GM21360 (cell line): ENCODE results near the gene SLC38A6.
A peak's percentile ranks its signal among the peaks of the same experiment; 100 is the strongest.

Experiments
- ATAC-seq: cut with Tn5 transposase; IDR thresholded peaks from one replicate; pipeline ENCODE4 v1.9.1; 2021; ENCODE audit warnings: mild to moderate bottlenecking, moderate library complexity; ENCODE audit not compliant: unreplicated experiment

Gene SLC38A6

GRCh38 chr14:60975551-60975950 is 5.5 kb upstream of the SLC38A6 start:
- no peak for ATAC-seq

DNA sequence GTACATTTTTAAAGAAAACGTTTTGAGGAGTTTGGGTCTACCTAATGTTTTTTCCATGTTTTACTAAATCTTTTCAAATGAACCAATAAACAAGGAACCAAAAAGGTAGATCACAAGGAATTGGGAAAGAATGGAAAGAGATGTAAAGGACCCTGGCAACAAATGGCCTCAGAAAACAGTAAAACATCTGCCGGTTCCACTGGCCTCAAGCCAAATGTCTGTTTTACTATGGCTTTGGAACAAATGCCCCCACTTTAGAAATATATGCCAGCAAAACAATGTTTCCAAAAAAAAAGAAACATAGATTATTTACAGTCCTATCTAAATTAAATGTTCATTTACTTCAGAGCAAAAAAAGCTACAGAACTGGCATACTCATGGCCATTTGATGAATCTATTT is 3.2 kb upstream of the SLC38A6 start:
- no peak for ATAC-seq

- ATAC-seq, result peak; percentile 7
Observed at GRCh38 chr14:60981633-60982455, 799 bp downstream of the SLC38A6 start.

GRCh38 chr14:60984196-60984595 is 3.2 kb downstream of the SLC38A6 start:
- ATAC-seq, result no peak

- ATAC-seq, result no peak
Observed at GRCh38 chr14:60986500-60986899, 5.5 kb downstream of the SLC38A6 start.

- no peak for ATAC-seq
Observed at GRCh38 chr14:60989599-60989998, 8.6 kb downstream of the SLC38A6 start.

GRCh38 chr14:60998617-60999016 is 17.6 kb downstream of the SLC38A6 start:
- ATAC-seq, result no peak

GRCh38 chr14:60999536-60999935 is 18.5 kb downstream of the SLC38A6 start:
- no peak for ATAC-seq

DNA sequence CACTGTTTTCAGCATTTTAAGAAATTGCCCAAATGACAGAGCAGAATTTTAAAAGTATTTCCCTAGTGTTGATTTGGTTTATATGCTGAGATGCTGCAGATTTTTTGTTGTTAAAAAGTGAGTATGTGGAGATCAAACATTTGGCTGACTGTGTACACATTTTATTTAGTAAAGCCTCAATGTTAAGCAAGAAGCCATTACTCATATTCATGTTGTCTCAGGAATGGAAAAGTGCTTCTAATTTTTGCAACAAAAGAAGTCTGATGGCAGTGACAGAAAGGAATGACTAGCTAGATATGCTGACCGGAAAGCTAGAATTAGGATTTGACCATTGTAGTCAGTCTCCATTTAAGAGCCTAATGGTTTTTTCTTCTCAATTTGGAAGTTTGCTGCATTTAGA is 22.5 kb downstream of the SLC38A6 start:
- no peak for ATAC-seq

DNA sequence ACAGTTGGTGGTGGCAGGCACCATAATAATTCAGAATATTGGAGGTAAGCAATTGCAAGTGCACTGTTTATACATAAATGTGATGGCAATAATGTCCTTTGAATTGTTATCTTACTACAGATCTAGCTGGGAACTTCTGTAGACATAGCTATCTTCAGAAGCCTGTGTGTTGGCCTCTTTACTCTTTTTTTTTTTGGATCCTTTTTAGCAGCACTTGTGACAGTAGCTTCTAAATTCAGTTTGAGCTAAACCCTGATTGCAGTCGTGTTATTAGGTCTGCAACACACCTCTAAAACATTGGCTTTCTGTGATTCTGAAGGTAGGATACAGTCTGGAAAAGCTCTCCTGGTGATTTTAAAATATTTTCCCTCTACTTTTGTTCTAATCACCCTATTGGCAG is 38.5 kb downstream of the SLC38A6 start:
- no peak for ATAC-seq

- peak; percentile 59 for ATAC-seq
Observed at GRCh38 chr14:61025251-61026223, 44.5 kb downstream of the SLC38A6 start.

DNA sequence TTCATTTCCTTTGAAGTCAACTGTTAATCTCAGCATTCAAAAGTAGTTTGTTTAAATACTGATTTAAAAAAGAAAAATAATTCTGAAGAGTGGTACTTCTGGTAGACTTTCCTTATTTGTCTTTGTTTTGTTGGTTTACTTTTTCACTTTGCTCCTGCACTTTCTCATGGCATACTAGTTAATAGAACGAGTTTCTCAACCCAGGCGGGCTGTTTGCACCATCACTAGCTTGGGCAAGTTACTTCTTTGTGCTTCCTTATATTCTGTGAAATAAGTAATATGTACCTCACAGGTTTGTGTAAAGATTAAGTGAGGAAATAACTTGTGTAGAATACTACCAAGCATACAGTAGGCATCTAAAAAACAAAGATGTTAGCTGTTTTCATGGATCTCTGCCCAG is 45.5 kb downstream of the SLC38A6 start:
- ATAC-seq, result no peak

- no peak for ATAC-seq
Observed at GRCh38 chr14:61031026-61031425, 50.0 kb downstream of the SLC38A6 start.

- no peak for ATAC-seq
Observed at GRCh38 chr14:61033054-61033453, 52.0 kb downstream of the SLC38A6 start.

DNA sequence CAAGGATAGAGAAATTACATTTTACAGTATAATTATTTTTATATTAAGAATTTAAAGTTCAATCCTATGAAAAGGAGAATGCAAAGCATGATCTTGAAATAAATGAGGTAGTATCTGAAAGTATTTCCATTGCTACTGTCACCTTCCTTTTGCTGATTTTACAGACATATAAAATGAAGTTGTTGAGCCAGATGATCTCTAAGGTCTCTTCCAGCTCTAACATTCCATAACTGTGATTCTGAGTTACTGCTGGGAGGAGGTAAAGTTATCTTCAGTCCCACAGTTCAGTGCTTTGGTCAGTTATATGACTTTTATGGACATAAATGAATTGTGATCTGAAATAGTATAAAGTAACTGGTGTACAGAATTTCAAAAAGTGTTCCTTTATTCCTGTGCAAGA is 52.8 kb downstream of the SLC38A6 start:
- no peak for ATAC-seq

DNA sequence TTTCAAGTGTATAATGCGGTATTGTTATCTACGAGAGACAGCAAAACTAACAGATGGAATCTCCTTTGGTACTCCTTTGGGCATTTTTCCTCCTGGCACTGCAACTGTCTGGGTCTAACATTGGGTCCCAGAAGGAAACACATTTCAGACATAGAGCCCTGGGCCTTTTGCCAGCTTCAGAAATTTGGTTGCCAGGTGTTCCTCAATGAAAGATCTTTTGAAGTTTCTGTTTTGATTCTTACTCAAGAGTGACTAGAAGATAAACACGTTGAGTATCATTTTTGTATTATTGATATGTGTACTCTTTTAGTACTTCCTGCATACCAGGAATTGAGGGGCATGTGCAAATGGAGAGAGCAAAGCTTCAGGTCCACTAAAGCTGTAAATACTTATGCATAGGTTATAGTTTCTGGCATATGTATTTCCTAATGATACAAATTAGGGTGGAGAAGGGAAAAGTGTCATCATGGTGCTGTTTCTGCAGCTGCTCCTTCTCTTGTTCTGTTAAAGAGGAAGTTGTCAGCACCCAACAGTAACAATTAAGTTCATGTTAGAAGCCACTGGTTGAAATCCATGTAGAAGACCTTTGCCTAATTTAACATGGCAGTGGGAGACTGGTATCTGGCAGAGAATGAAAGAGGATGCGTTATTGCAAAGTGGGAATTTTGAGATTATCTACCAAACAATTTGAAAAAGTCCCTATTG is 53.5 kb downstream of the SLC38A6 start:
- ATAC-seq, result peak; percentile 72

DNA sequence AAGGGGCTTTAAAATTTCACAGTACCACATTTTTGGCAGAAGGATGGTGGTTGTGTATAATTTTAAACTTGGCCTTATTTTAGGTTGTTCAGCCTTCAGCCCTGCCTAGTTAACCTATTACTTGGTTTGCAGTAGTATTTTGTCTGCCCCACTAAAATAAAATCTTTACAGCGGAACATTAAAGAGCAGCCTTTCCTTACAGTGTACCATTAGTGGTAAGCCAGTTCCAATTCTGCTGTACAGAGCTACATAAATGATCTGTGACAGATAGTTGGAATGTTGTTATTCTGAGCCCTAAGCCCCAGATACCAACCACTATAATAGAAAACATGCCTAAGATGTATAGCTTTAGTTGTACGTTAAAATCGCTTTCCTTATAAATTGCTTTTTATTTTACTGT is 56.2 kb downstream of the SLC38A6 start:
- no peak for ATAC-seq

- no peak for ATAC-seq
Observed at GRCh38 chr14:61041704-61042103, 60.7 kb downstream of the SLC38A6 start.

DNA sequence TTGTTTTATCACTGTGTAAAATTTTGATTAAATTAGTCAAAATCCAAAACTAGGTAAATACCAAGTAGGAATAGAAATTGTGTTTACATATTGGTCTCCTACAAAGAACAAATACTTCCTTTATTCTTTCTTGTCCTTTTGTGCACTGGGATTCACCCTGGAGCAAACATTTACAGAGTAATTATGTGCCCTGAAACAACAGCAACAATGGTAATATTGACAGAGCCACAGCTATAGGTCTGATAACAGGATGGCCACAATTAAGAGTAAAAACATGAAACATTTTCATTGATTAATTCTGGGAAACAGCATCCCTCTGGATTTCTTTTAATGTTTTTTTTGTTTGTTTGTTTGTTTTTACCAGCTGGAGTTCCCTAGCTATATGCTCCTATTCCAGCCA is 61.2 kb downstream of the SLC38A6 start:
- ATAC-seq, result no peak

DNA sequence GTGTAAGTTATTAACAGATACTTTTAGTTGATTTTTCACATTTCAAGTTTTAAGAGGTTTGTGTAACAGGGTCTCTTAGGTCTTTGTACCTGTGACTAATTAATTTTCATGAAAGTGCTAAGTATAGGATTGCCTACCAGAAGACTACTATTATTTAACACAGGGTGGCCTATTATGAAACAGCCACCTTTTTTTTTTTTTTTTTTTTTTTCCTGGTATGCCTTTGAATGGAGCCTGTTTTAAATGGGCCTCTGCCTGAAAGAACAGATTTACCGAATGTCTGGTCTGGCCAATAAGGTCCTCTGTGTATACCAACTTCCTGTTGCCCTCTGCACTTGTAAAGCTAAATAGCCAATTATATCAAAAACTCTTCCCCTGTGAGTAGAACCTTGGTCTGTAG is 62.5 kb downstream of the SLC38A6 start:
- no peak for ATAC-seq

DNA sequence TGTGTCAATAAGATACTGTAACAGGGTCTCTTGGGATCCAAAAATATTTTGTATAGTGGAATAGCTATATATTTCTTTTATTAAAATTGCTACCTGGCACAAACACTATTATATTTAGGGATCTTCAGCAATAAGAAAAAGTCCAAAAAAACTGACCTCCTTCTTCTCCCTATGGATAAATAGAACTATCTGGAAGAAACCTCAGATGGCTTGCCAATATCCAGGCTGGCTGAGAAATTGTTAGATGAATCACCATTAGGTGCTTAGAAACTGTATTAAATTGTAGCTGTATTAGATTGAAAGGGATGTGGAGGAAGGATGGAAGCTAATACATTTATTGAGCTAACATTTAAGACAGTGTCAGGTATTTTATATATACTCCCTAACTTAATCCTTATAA is 66.0 kb downstream of the SLC38A6 start:
- ATAC-seq, result no peak
